Measurements from ENCODE around the gene KCNN1. TPM values are rescaled to one million over a fixed set of nuclear protein-coding genes. Genes with fewer than 3 reads are reported as not detected.
A peak's percentile ranks its signal among the peaks of the same experiment; 100 is the strongest.
"Not testable (repeated sequence)": the region's sequence is repeated elsewhere in the genome, so short reads cannot be mapped to it uniquely, and the experiment has no call there.

Gene KCNN1
- 10 to 100 TPM; 10.3 to 15.9 TPM for total RNA-seq
- polyA plus RNA-seq (ENCODE audit: insufficient read depth, low read depth, low replicate concordance): 4.4 TPM
- long read RNA-seq, donor 1: 0 reads
- long read RNA-seq, donor 2, partial matches to known transcripts: 0 of 1 reads
- long read RNA-seq, donor 2, other reads (novel, unspliced or antisense): 0 of 1 reads

DNA sequence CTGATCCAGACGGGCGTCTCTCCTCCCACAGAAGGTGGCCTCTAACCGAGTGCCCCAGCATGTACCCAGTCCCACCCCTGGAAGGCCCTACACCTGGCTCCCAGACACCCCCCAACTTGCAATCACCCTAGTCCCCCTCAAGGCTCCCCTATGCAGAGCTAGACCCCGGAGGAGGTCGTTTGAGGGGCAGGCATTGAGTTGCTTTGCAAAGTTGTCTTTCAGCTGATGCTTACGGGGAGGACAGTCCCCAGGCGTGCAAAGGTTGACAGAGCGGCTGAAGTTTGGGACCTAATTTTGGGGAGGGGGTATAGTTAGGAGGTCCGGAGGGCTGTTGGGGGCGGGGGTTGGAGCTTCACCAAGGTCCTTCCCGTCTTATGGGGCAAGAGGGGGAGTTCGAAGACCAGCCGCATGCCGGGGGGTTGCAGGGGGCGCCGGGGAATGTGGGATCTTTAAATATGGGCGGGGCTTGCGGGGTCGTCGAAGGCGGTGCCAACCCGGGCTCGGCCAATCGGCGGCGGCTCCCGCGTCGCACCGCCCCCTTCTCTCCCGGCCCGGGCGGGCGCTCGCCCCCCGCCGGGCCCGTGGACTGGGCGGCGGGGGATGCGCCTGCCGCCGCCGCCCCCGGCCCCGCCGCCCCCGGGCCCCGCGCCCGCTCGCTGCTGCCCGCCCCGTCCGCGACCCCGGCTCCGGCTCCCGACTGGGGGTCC is at the start of gene KCNN1:
TSS of gene KCNN1 (plus strand) at position 558 of the 707 bp plus-strand sequence. CDS start 6,782 bp downstream, outside the sequence.
- TF ChIP-seq, protein P1, sequence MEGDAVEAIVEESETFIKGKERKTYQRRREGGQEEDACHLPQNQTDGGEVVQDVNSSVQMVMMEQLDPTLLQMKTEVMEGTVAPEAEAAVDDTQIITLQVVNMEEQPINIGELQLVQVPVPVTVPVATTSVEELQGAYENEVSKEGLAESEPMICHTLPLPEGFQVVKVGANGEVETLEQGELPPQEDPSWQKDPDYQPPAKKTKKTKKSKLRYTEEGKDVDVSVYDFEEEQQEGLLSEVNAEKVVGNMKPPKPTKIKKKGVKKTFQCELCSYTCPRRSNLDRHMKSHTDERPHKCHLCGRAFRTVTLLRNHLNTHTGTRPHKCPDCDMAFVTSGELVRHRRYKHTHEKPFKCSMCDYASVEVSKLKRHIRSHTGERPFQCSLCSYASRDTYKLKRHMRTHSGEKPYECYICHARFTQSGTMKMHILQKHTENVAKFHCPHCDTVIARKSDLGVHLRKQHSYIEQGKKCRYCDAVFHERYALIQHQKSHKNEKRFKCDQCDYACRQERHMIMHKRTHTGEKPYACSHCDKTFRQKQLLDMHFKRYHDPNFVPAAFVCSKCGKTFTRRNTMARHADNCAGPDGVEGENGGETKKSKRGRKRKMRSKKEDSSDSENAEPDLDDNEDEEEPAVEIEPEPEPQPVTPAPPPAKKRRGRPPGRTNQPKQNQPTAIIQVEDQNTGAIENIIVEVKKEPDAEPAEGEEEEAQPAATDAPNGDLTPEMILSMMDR (IDR thresholded peaks at IDR 0.05): no peak
- no peak for TF ChIP-seq POLR2A (IDR thresholded peaks at IDR 0.05)
- no peaks in the 10 kb centered on the region for H3K36me3 ChIP-seq (ENCODE audit: low read depth, missing control alignments)
- no peak within 1 kb of the TSS for H3K27ac ChIP-seq
- DNase-seq: peak; percentile 54
- WGBS, 2 donors: 3% methylated on average over 21 to 56 of the region's 59 CpGs
- no peaks in the 10 kb centered on the region for H3K27me3 ChIP-seq
- peak within 1 kb of the TSS; percentile 34 to 43 for H3K4me3 ChIP-seq
- no peaks in the 10 kb centered on the region for H3K9me3 ChIP-seq
- intact Hi-C loops (cut with DNase I; ENCODE audit: low total_unique reads): no loop called here
- no peaks in the 10 kb centered on the region for H3K4me1 ChIP-seq

DNA sequence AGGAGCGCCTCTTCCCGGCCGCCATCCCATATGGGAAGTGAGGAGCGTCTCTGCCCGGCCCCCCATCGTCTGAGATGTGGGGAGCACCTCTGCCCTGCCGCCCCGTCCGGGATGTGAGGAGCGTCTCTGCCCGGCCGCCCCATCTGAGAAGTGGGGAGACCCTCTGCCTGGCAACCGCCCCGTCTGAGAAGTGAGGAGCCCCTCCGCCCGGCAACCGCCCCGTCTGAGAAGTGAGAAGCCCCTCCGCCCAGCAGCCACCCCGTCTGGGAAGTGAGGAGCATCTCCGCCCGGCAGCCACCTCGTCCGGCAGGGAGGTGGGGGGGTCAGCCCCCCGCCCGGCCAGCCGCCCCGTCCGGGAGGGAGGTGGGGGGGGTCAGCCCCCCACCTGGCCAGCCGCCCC is 48.8 kb upstream of the KCNN1 start:
- H3K9me3 ChIP-seq; H3K36me3 ChIP-seq (ENCODE audit: low read depth, missing control alignments); H3K27ac ChIP-seq; H3K27me3 ChIP-seq; H3K4me3 ChIP-seq; H3K4me1 ChIP-seq; DNase-seq; intact Hi-C loops (cut with DNase I; ENCODE audit: low total_unique reads): not testable (repeated sequence)
- 81 to 83% methylated on average over 3 to 12 of the region's 30 CpGs for WGBS, 2 donors

DNA sequence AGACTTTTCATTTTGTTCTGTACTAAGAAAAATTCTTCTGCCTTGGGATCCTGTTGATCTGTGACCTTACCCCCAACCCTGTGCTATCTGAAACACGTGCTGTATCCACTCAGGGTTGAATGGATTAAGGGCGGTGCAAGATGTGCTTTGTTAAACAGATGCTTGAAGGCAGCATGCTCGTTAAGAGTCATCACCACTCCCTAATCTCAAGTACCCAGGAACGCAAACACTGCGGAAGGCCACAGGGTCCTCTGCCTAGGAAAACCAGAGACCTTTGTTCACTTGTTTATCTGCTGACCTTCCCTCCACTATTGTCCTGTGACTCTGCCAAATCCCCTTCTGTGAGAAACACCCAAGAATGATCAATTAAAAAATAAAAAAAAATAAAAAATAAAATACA is 47.8 kb upstream of the KCNN1 start:
- intact Hi-C loops (cut with DNase I; ENCODE audit: low total_unique reads); H3K36me3 ChIP-seq (ENCODE audit: low read depth, missing control alignments); H3K27ac ChIP-seq; DNase-seq; H3K4me1 ChIP-seq; H3K9me3 ChIP-seq; H3K27me3 ChIP-seq; H3K4me3 ChIP-seq: not testable (repeated sequence)
- 52% methylated on average over 5 of the region's 5 CpGs for WGBS, 2 donors

DNA sequence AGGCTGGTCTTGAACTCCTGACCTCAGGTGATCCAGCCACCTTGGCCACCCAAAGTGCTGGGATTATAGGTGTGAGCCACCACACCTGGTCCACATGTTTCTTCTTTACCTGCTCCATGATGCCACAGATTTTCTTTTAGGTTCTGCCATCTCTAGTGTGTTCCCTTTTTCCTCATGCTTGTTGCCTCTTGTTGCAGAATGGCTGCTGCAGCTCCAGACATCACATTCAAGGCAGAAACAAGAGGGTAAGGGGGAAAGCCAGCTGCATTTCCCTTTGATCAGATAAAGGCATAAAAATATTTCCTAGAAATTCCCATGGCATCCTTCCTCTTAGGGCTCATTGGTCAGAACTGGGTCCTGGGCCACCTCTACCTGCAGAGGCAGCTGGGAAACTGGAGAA is 46.4 kb upstream of the KCNN1 start:
- H3K9me3 ChIP-seq: no peaks in the 10 kb centered on the region
- no peak for TF ChIP-seq POLR2A (IDR thresholded peaks at IDR 0.05)
- TF ChIP-seq, protein P1 (IDR thresholded peaks at IDR 0.05): no peak
- intact Hi-C loops (cut with DNase I; ENCODE audit: low total_unique reads): no loop called here
- no peaks in the 10 kb centered on the region for H3K36me3 ChIP-seq (ENCODE audit: low read depth, missing control alignments)
- H3K4me3 ChIP-seq: no peak overlapping the region
- H3K27me3 ChIP-seq: no peaks in the 10 kb centered on the region
- H3K27ac ChIP-seq: no peak overlapping the region
- DNase-seq: no peak
- no peaks in the 10 kb centered on the region for H3K4me1 ChIP-seq

DNA sequence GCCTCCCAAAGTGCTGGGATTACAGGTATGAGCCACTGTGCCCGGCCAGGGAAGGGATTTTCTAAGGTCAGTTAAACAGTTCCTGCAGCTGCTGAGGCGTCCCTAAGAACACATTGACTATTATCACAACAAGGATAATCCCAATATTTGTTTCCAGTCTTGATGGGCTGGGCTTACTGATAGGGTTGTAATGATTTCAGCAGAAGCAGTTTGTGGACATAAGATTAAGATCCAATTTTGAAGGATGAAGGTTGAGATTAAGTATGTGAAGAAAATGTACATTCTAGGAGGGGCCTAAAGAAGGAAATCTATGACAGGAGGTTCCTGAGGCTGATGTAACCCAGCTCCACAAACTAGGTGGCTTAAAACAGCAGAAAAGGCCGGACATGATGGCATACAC is 44.8 kb upstream of the KCNN1 start:
- intact Hi-C loops (cut with DNase I; ENCODE audit: low total_unique reads): no loop called here
- no peak overlapping the region for H3K4me3 ChIP-seq
- DNase-seq: no peak
- TF ChIP-seq POLR2A (IDR thresholded peaks at IDR 0.05): no peak
- TF ChIP-seq, protein P1 (IDR thresholded peaks at IDR 0.05): no peak
- no peaks in the 10 kb centered on the region for H3K27me3 ChIP-seq
- H3K36me3 ChIP-seq (ENCODE audit: low read depth, missing control alignments): no peaks in the 10 kb centered on the region
- H3K27ac ChIP-seq: no peak overlapping the region
- WGBS, 2 donors: 77 to 84% methylated on average over 3 of the region's 3 CpGs
- no peaks in the 10 kb centered on the region for H3K9me3 ChIP-seq
- no peaks in the 10 kb centered on the region for H3K4me1 ChIP-seq

DNA sequence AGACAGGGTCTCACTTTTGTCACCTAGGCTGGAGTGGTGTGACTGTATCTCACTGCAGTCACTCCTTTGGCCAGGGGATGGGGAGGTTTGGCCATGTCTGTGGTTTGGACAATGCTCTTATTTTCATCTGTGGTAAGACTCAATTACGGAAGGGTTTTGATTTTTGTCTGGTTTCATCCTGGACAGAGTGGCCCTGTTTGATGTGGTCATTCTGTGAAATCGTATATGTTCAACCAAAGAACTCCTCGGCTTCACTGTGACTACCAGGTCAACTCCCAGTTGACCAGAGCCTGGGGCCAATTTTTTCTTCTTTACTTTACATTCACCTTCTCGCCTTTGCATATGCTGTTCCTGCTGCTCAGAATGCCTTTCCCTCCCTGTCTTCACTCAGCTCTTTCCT is 40.9 kb upstream of the KCNN1 start:
- intact Hi-C loops (cut with DNase I; ENCODE audit: low total_unique reads): no loop called here
- H3K4me3 ChIP-seq: no peak overlapping the region
- no peak for DNase-seq
- WGBS, 2 donors: 76 to 80% methylated on average over 4 of the region's 4 CpGs
- no peak for TF ChIP-seq POLR2A (IDR thresholded peaks at IDR 0.05)
- TF ChIP-seq, protein P1 (IDR thresholded peaks at IDR 0.05): no peak
- H3K27me3 ChIP-seq: no peaks in the 10 kb centered on the region
- H3K9me3 ChIP-seq: no peaks in the 10 kb centered on the region
- H3K27ac ChIP-seq: no peak overlapping the region
- no peaks in the 10 kb centered on the region for H3K4me1 ChIP-seq
- H3K36me3 ChIP-seq (ENCODE audit: low read depth, missing control alignments): no peaks in the 10 kb centered on the region

Data from testis (tissue), 5 donors.